Loucy (cell line): Measurements from ENCODE around the gene ZNF546.
"Not testable (repeated sequence)": the region's sequence is repeated elsewhere in the genome, so short reads cannot be mapped to it uniquely, and the experiment has no call there.

ENCODE experiments used
- H2AFZ ChIP-seq: fragments of 200-600 bp; sonication (generic); 2 replicates; pipeline ENCODE4 v1.6.0; 2016; ENCODE audit warnings: antibody characterized with exemption, mild to moderate bottlenecking, low read length, moderate library complexity
- H3F3A ChIP-seq: fragments of 200-600 bp; 2 replicates; pipeline ENCODE4 v1.6.0; 2016; ENCODE audit warnings: antibody characterized with exemption, low read depth, mild to moderate bottlenecking
- H3K27me3 ChIP-seq: fragments of 200-600 bp; sonication (generic); 2 replicates; pipeline ENCODE4 v1.6.1; 2014; ENCODE audit warnings: low read length, mild to moderate bottlenecking; ENCODE audit not compliant: insufficient read depth, poor library complexity, severe bottlenecking
- H3K36me3 ChIP-seq: fragments of 200-600 bp; sonication (generic); 2 replicates; pipeline ENCODE4 v1.6.1; 2016; ENCODE audit warnings: low read length; ENCODE audit not compliant: insufficient read depth
- H3K4me1 ChIP-seq: fragments of 200-600 bp; sonication (generic); 2 replicates; pipeline ENCODE4 v1.5.1; 2014; ENCODE audit warnings: low read length, mild to moderate bottlenecking; ENCODE audit not compliant: insufficient read depth, poor library complexity, severe bottlenecking
- H3K4me2 ChIP-seq: fragments of 200-600 bp; sonication (generic); 2 replicates; pipeline ENCODE4 v1.6.0; 2014; ENCODE audit warnings: antibody characterized with exemption, low read length, low read depth, mild to moderate bottlenecking; ENCODE audit not compliant: poor library complexity, severe bottlenecking
- H3K4me3 ChIP-seq: fragments of 200-600 bp; sonication (generic); 2 replicates; pipeline ENCODE4 v1.5.1; 2014; ENCODE audit warnings: low read length, mild to moderate bottlenecking, mixed read lengths; ENCODE audit not compliant: poor library complexity, severe bottlenecking
- H3K79me2 ChIP-seq: fragments of 200-600 bp; sonication (generic); 2 replicates; pipeline ENCODE4 v1.6.1; 2014; ENCODE audit warnings: low read length; ENCODE audit not compliant: insufficient read depth
- H3K9ac ChIP-seq: fragments of 200-600 bp; sonication (generic); 2 replicates; pipeline ENCODE4 v1.6.0; 2014; ENCODE audit warnings: mild to moderate bottlenecking, low read depth, low read length, moderate library complexity; ENCODE audit not compliant: poor library complexity, severe bottlenecking
- H3K9me2 ChIP-seq: fragments of 200-600 bp; sonication (generic); replicated peaks from 2 replicates; pipeline ENCODE4 v1.6.1; 2016; ENCODE audit warnings: low read depth, low read length, mixed read lengths
- H3K9me3 ChIP-seq: fragments of 200-600 bp; sonication (generic); 2 replicates; pipeline ENCODE4 v1.6.1; 2014; ENCODE audit warnings: mild to moderate bottlenecking, antibody characterized with exemption, low read length, low read depth; ENCODE audit not compliant: insufficient read depth
- H4K20me1 ChIP-seq: fragments of 200-600 bp; sonication (generic); 2 replicates; pipeline ENCODE4 v1.6.0; 2014; ENCODE audit warnings: antibody characterized with exemption, low read length, mild to moderate bottlenecking; ENCODE audit not compliant: insufficient read depth, poor library complexity, severe bottlenecking
- EZH2phosphoT487 ChIP-seq: fragments of 200-600 bp; IDR thresholded peaks from 2 replicates; pipeline ENCODE4 v1.6.1; 2018; ENCODE audit warnings: antibody characterized with exemption, mild to moderate bottlenecking, moderate library complexity, borderline replicate concordance
- TF ChIP-seq, protein P1 (sequence below): fragments of 200-600 bp; sonication (generic); conservative IDR thresholded peaks from 2 replicates; pipeline ENCODE4 v1.5.1; 2014; ENCODE audit warnings: mild to moderate bottlenecking, antibody characterized with exemption, low read length

Gene ZNF546

DNA sequence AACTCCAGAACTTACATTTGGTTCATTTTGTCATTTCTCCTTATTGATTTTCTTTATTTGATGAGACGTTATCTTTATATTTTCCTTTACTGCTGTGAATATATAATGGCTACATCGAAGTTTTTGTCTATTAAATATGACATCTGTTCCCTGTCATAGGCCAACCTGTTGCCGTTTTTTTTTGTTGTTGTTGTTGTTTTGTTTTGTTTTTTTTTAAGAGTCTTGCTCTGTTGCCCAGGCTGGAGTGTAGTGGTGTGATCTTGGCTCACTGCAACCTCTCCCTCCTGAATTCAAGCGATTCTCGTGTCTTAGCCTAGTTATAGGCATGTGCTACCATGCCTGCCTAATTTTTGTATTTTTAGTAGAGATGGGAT is 29.7 kb downstream of the ZNF546 start:
- Histone ChIP-seq H3K27me3 (peaks cover 4% of the 10 kb centered on the region), H3F3A (no peaks in the 10 kb centered on the region), H3K4me1 (no peaks in the 10 kb centered on the region), H2AFZ (no peak overlapping the region), H3K9me3 (peaks cover 14% of the 10 kb centered on the region; the same call in 1 of the 2 replicates), H3K4me3 (no peak overlapping the region), H4K20me1 (no peaks in the 10 kb centered on the region), H3K79me2 (no peaks in the 10 kb centered on the region), H3K9ac (no peak overlapping the region), H3K9me2 (no peaks in the 10 kb centered on the region), H3K4me2 (no peak overlapping the region), H3K36me3 (no peaks in the 10 kb centered on the region)
- TF ChIP-seq, protein P1, sequence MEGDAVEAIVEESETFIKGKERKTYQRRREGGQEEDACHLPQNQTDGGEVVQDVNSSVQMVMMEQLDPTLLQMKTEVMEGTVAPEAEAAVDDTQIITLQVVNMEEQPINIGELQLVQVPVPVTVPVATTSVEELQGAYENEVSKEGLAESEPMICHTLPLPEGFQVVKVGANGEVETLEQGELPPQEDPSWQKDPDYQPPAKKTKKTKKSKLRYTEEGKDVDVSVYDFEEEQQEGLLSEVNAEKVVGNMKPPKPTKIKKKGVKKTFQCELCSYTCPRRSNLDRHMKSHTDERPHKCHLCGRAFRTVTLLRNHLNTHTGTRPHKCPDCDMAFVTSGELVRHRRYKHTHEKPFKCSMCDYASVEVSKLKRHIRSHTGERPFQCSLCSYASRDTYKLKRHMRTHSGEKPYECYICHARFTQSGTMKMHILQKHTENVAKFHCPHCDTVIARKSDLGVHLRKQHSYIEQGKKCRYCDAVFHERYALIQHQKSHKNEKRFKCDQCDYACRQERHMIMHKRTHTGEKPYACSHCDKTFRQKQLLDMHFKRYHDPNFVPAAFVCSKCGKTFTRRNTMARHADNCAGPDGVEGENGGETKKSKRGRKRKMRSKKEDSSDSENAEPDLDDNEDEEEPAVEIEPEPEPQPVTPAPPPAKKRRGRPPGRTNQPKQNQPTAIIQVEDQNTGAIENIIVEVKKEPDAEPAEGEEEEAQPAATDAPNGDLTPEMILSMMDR = no peak
- no peak for TF ChIP-seq EZH2phosphoT487

DNA sequence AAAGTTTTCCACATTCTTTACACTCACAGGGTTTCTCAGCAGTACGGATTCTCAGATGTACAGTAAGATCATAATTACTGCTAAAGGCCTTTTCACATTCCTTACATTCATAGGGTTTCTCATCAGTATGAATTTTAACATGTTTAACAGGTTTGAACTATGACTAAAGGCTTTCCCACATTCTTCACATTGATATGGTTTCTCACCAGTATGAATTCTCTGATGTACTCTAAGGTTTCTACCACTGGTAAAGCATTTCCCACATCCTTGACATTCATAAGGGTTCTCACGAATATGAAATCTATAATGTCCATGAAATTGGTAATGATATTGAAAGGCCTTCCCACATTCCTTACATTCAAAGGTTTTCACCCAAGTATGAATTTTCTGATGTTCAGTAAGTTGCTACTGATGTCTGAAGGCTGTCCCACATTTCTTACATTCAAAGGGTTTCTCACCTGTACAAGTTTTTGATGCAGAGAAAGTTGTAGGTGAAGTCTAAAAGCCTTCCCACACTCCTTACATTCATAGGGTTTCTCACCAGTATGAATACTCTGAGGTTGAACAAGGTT is 37.2 kb downstream of the ZNF546 start:
- no peaks in the 10 kb centered on the region for H3K36me3 ChIP-seq
- no peak for TF ChIP-seq EZH2phosphoT487
- TF ChIP-seq, protein P1 = no peak

DNA sequence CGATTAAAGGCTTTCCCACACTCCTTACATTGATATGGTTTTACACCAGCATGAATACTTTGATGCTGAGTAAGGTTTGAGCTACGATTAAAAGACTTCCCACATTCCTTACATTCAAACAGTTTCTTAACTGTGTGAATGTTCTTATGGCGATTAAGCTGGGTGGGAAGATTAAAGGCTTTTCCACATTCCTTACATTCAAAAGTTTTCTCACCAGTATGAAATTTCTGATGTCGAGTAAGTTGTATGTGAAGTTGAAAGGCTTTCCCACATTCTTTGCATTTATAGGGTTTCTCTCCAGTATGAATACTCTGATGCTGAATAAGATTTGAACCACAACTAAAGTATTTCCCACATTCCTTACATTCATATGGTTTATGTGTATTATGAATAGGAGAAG is 39.1 kb downstream of the ZNF546 start:
- Histone ChIP-seq H3K4me3 (no peak overlapping the region), H3K27me3 (no peaks in the 10 kb centered on the region), H2AFZ (no peak overlapping the region), H3K36me3 (no peaks in the 10 kb centered on the region), H4K20me1 (no peaks in the 10 kb centered on the region), H3K9me3 (peaks cover 32% of the 10 kb centered on the region), H3K79me2 (no peaks in the 10 kb centered on the region), H3K4me1 (no peaks in the 10 kb centered on the region), H3K9ac (no peak overlapping the region), H3K9me2 (no peaks in the 10 kb centered on the region), H3K4me2 (no peak overlapping the region), H3F3A (no peaks in the 10 kb centered on the region)
- TF ChIP-seq, protein P1 = no peak
- TF ChIP-seq EZH2phosphoT487 = no peak

More for the DNA sequence above, 37.2 kb downstream of the ZNF546 start:
- Histone ChIP-seq H3F3A (no peaks in the 10 kb centered on the region), H3K27me3 (peaks cover 2% of the 10 kb centered on the region), H3K4me2 (no peak overlapping the region), H3K79me2 (no peaks in the 10 kb centered on the region), H3K4me3 (no peak overlapping the region), H4K20me1 (no peaks in the 10 kb centered on the region), H3K9me3 (peaks cover 32% of the 10 kb centered on the region), H3K9me2 (no peaks in the 10 kb centered on the region), H3K4me1 (no peaks in the 10 kb centered on the region), H2AFZ (no peak overlapping the region), H3K9ac (no peak overlapping the region)

DNA sequence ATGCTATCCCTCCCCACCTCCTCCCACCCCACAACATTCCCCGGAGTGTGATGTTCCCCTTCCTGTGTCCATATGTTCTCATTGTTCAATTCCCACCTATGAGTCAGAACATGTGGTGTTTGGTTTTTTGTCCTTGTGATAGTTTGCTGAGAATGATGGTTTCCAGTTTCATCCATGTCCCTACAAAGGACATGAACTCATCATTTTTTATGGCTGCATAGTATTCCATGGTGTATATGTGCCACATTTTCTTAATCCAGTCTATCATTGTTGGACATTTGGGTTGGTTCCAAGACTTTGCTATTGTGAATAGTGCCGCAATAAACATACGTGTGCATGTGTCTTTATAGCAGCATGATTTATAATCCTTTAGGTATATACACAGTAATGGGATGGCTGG is 41.2 kb downstream of the ZNF546 start:
- H2AFZ ChIP-seq, H3K36me3 ChIP-seq, H4K20me1 ChIP-seq, H3F3A ChIP-seq, H3K9me2 ChIP-seq, H3K79me2 ChIP-seq, H3K4me2 ChIP-seq, H3K27me3 ChIP-seq, H3K4me1 ChIP-seq, H3K4me3 ChIP-seq, H3K9ac ChIP-seq: not testable (repeated sequence)
- H3K9me3 ChIP-seq = peaks cover 30% of the 10 kb centered on the region

- peaks cover 33% of the 10 kb centered on the region; the same call in 1 of the 2 replicates for H3K36me3 ChIP-seq
- H3K9me2 ChIP-seq, H3K4me1 ChIP-seq, H3F3A ChIP-seq, H2AFZ ChIP-seq, H3K9ac ChIP-seq, H4K20me1 ChIP-seq, H3K9me3 ChIP-seq, H3K4me3 ChIP-seq, H3K27me3 ChIP-seq, H3K79me2 ChIP-seq, H3K4me2 ChIP-seq: not testable (repeated sequence)
Measured at GRCh38 chr19:40041718-40042117, 44.9 kb downstream of the ZNF546 start.
